Neuronal stem cell (in vitro differentiated cells): Measurements from ENCODE around the gene SND1.

Source experiments
- DNase-seq: peaks from one replicate; pipeline ENCODE4 v3.0.0-alpha.2; 2013; ENCODE audit warnings: low spot score
- H2AFZ ChIP-seq: one replicate; pipeline ENCODE4 v1.6.1; 2013; ENCODE audit warnings: mild to moderate bottlenecking, low read length, inconsistent platforms
- H2AK5ac ChIP-seq: 2 replicates; pipeline ENCODE4 v1.6.1; 2013; ENCODE audit warnings: low read depth, mild to moderate bottlenecking, inconsistent platforms, low read length, moderate library complexity, mixed read lengths
- H2BK120ac ChIP-seq: 2 replicates; pipeline ENCODE4 v1.6.1; 2013; ENCODE audit warnings: low read depth, mild to moderate bottlenecking, inconsistent platforms, low read length, moderate library complexity, mixed read lengths
- H2BK12ac ChIP-seq: one replicate; pipeline ENCODE4 v1.6.1; 2013; ENCODE audit warnings: low read length, inconsistent platforms
- H2BK15ac ChIP-seq: 2 replicates; pipeline ENCODE4 v1.6.1; 2013; ENCODE audit warnings: mild to moderate bottlenecking, low read length, inconsistent platforms, mixed read lengths
- H2BK5ac ChIP-seq: one replicate; pipeline ENCODE4 v1.6.1; 2013; ENCODE audit warnings: inconsistent platforms, mild to moderate bottlenecking, low read length, moderate library complexity
- H3K14ac ChIP-seq: one replicate; pipeline ENCODE4 v1.6.1; 2013; ENCODE audit warnings: low read length, inconsistent platforms
- H3K18ac ChIP-seq: 2 replicates; pipeline ENCODE4 v1.6.1; 2013; ENCODE audit warnings: low read length, inconsistent platforms
- H3K23ac ChIP-seq: 2 replicates; pipeline ENCODE4 v1.6.1; 2013; ENCODE audit warnings: low read depth, mild to moderate bottlenecking, mixed read lengths, low read length, inconsistent platforms; ENCODE audit not compliant: poor library complexity
- H3K27ac ChIP-seq: replicated peaks from 3 replicates; pipeline ENCODE4 v1.5.1; 2013; ENCODE audit warnings: low read length, inconsistent platforms
- H3K27me3 ChIP-seq, 3 experiments: 2 replicates each; pipeline ENCODE4 v1.6.1; 2013; ENCODE audit warnings: low read length in 3 of 3, mild to moderate bottlenecking in 2 of 3, inconsistent platforms in 1 of 3, low read depth in 1 of 3, mixed read lengths in 1 of 3, moderate library complexity in 1 of 3; ENCODE audit not compliant: control insufficient read depth in 3 of 3, insufficient read depth in 3 of 3
- H3K36me3 ChIP-seq, 2 donors: replicated peaks in 1 of 2; 2 replicates each; pipeline ENCODE4 v1.6.1; 2013; ENCODE audit warnings: low read length in 2 of 2; ENCODE audit not compliant: control insufficient read depth in 2 of 2, insufficient read depth in 2 of 2
- H3K4ac ChIP-seq: 2 replicates; pipeline ENCODE4 v1.6.1; 2013; ENCODE audit warnings: inconsistent platforms, mild to moderate bottlenecking, low read length, moderate library complexity
- H3K4me1 ChIP-seq, 2 donors: 1 replicate in 1 of 2; 2 replicates in 1 of 2; pipeline ENCODE4 v1.6.1; 2013; ENCODE audit warnings: low read length in 2 of 2, low read depth in 1 of 2; ENCODE audit not compliant: control insufficient read depth in 2 of 2, insufficient read depth in 1 of 2
- H3K4me2 ChIP-seq: one replicate; pipeline ENCODE4 v1.6.1; 2013; ENCODE audit warnings: mild to moderate bottlenecking, low read length, inconsistent platforms; ENCODE audit not compliant: insufficient read depth, poor library complexity, severe bottlenecking
- H3K4me3 ChIP-seq, 2 donors: 2 replicates each; pipeline ENCODE4 v1.5.1; 2013; ENCODE audit warnings: low read length in 2 of 2, mild to moderate bottlenecking in 2 of 2, inconsistent platforms in 1 of 2, moderate library complexity in 1 of 2
- H3K79me1 ChIP-seq: one replicate; pipeline ENCODE4 v1.6.1; 2013; ENCODE audit warnings: low read depth, mild to moderate bottlenecking, inconsistent platforms, low read length, moderate library complexity
- H3K9ac ChIP-seq: one replicate; pipeline ENCODE4 v1.6.1; 2013; ENCODE audit warnings: mild to moderate bottlenecking, low read depth, low read length, inconsistent platforms; ENCODE audit not compliant: poor library complexity
- H3K9me3 ChIP-seq, 2 donors: replicated peaks in 1 of 2; 2 replicates each; pipeline versions ENCODE3 to v1.6.1; 2013; ENCODE audit warnings: low read length in 2 of 2, mild to moderate bottlenecking in 2 of 2, inconsistent platforms in 1 of 2, low read depth in 1 of 2, mixed read lengths in 1 of 2, moderate library complexity in 1 of 2; ENCODE audit not compliant: control insufficient read depth in 2 of 2, insufficient read depth in 1 of 2
- H4K8ac ChIP-seq: one replicate; pipeline ENCODE4 v1.6.1; 2013; ENCODE audit warnings: low read depth, mild to moderate bottlenecking, inconsistent platforms, low read length, moderate library complexity
- H4K91ac ChIP-seq: one replicate; pipeline ENCODE4 v1.6.1; 2013; ENCODE audit warnings: low read length, low read depth, mild to moderate bottlenecking, inconsistent platforms; ENCODE audit not compliant: poor library complexity
- WGBS, 2 donors: extraction: QIAGEN DNeasy Blood & Tissue Kit; methylation state at CpG; one replicate each; pipeline ENCODE4 v1.1.7; 2013; ENCODE audit warnings: missing lambda C conversion rate in 2 of 2, mixed read lengths in 1 of 2; ENCODE audit not compliant: insufficient read length in 2 of 2, insufficient replicate concordance in 1 of 2; ENCODE audit errors: extremely low coverage in 2 of 2; 5-methylcytosine and 5-hydroxymethylcytosine counted together

The SND1 gene

GRCh38 chr7:127792528-127793342 is 140.7 kb downstream of the SND1 start:
- no peak overlapping the region for H3K18ac ChIP-seq
- no peak overlapping the region for H4K91ac ChIP-seq
- no peak overlapping the region for H2BK15ac ChIP-seq
- no peak overlapping the region for H2BK12ac ChIP-seq
- no peak overlapping the region for H3K23ac ChIP-seq
- H2BK120ac ChIP-seq, result no peak overlapping the region
- H3K36me3 ChIP-seq, result no peaks in the 10 kb centered on the region
- no peak overlapping the region for H2AK5ac ChIP-seq
- H3K4me2 ChIP-seq, result no peak overlapping the region
- H3K4me3 ChIP-seq, result no peak overlapping the region
- H3K27ac ChIP-seq, result no peak overlapping the region
- no peak overlapping the region for H3K9ac ChIP-seq
- no peak overlapping the region for H3K4ac ChIP-seq
- no peak overlapping the region for H2BK5ac ChIP-seq
- H3K4me1 ChIP-seq, result peaks cover 0 to 6% of the 10 kb centered on the region in 2 donors
- H3K14ac ChIP-seq, result no peak overlapping the region
- H3K27me3 ChIP-seq, result no peaks in the 10 kb centered on the region
- WGBS, 2 donors, result no CpG with 5 or more reads among the region's 5 CpGs
- peak; percentile 33 for DNase-seq
- no peaks in the 10 kb centered on the region for H3K79me1 ChIP-seq
- H3K9me3 ChIP-seq, result no peaks in the 10 kb centered on the region
- H2AFZ ChIP-seq, result no peak overlapping the region
- no peak overlapping the region for H4K8ac ChIP-seq

GRCh38 chr7:127793582-127793981 is 141.6 kb downstream of the SND1 start:
- H3K18ac ChIP-seq, result no peak overlapping the region
- H3K4ac ChIP-seq, result no peak overlapping the region
- no peak overlapping the region for H3K14ac ChIP-seq
- WGBS, 2 donors, result no CpG with 5 or more reads among the region's 4 CpGs
- H2BK12ac ChIP-seq, result no peak overlapping the region
- H2AK5ac ChIP-seq, result no peak overlapping the region
- no peak overlapping the region for H4K91ac ChIP-seq
- H3K27ac ChIP-seq, result no peak overlapping the region
- H3K4me2 ChIP-seq, result no peak overlapping the region
- H3K27me3 ChIP-seq, result no peaks in the 10 kb centered on the region
- H3K79me1 ChIP-seq, result no peaks in the 10 kb centered on the region
- H3K4me3 ChIP-seq, result no peak overlapping the region
- no peak overlapping the region for H4K8ac ChIP-seq
- peaks cover 0 to 6% of the 10 kb centered on the region in 2 donors for H3K4me1 ChIP-seq
- no peak overlapping the region for H2AFZ ChIP-seq
- no peak overlapping the region for H2BK120ac ChIP-seq
- H3K9me3 ChIP-seq, result no peaks in the 10 kb centered on the region
- no peaks in the 10 kb centered on the region for H3K36me3 ChIP-seq
- no peak overlapping the region for H2BK15ac ChIP-seq
- no peak for DNase-seq
- H3K23ac ChIP-seq, result no peak overlapping the region
- H3K9ac ChIP-seq, result no peak overlapping the region
- no peak overlapping the region for H2BK5ac ChIP-seq

GRCh38 chr7:127794136-127794535 is 142.1 kb downstream of the SND1 start:
- H2AFZ ChIP-seq, result no peak overlapping the region
- H4K91ac ChIP-seq, result no peak overlapping the region
- WGBS, 2 donors, result no CpG with 5 or more reads among the region's 1 CpG

GRCh38 chr7:127794551-127794950 is 142.6 kb downstream of the SND1 start:
- H2BK120ac ChIP-seq, result no peak overlapping the region
- no peak overlapping the region for H4K91ac ChIP-seq
- H3K23ac ChIP-seq, result no peak overlapping the region
- H2BK5ac ChIP-seq, result no peak overlapping the region
- H3K4ac ChIP-seq, result no peak overlapping the region
- no peaks in the 10 kb centered on the region for H3K36me3 ChIP-seq
- no peak overlapping the region for H2BK12ac ChIP-seq
- no peak overlapping the region for H3K9ac ChIP-seq
- H3K18ac ChIP-seq, result no peak overlapping the region
- H2AFZ ChIP-seq, result no peak overlapping the region
- no peak overlapping the region for H2BK15ac ChIP-seq
- H3K9me3 ChIP-seq, result no peaks in the 10 kb centered on the region
- no peak overlapping the region for H3K4me2 ChIP-seq
- H3K4me3 ChIP-seq, result no peak overlapping the region
- no peak overlapping the region for H3K27ac ChIP-seq
- H3K79me1 ChIP-seq, result no peaks in the 10 kb centered on the region
- no peak overlapping the region for H4K8ac ChIP-seq
- peaks cover 0 to 6% of the 10 kb centered on the region in 2 donors for H3K4me1 ChIP-seq
- H3K27me3 ChIP-seq, result no peaks in the 10 kb centered on the region
- no peak overlapping the region for H2AK5ac ChIP-seq
- no CpG with 5 or more reads among the region's 4 CpGs for WGBS, 2 donors
- H3K14ac ChIP-seq, result no peak overlapping the region
- DNase-seq, result no peak

More at GRCh38 chr7:127794136-127794535, 142.1 kb downstream of the SND1 start:
- Histone ChIP-seq H2BK120ac (no peak overlapping the region), H3K9me3 (no peaks in the 10 kb centered on the region), H3K23ac (no peak overlapping the region), H3K36me3 (no peaks in the 10 kb centered on the region), H3K4me2 (no peak overlapping the region), H3K4ac (no peak overlapping the region), H3K27me3 (no peaks in the 10 kb centered on the region), H3K18ac (no peak overlapping the region), H3K4me3 (no peak overlapping the region), H3K27ac (no peak overlapping the region), H2BK12ac (no peak overlapping the region), H3K14ac (no peak overlapping the region), H2BK15ac (no peak overlapping the region), H2BK5ac (no peak overlapping the region), H2AK5ac (no peak overlapping the region), H3K9ac (no peak overlapping the region), H3K79me1 (no peaks in the 10 kb centered on the region), H4K8ac (no peak overlapping the region), H3K4me1 (peaks cover 0 to 6% of the 10 kb centered on the region in 2 donors)
- no peak for DNase-seq
